Neural progenitor cell (in vitro differentiated cells): ENCODE data around the gene CCNJ. TPM values are rescaled to one million over a fixed set of nuclear protein-coding genes. Genes with fewer than 3 reads are reported as not detected.
"Not testable (repeated sequence)": the region's sequence is repeated elsewhere in the genome, so short reads cannot be mapped to it uniquely, and the experiment has no call there.

Experiments
- DNase-seq: peaks from one replicate; pipeline ENCODE4 v3.0.0-alpha.2; 2016; ENCODE audit warnings: low spot score
- H2AFZ ChIP-seq: fragments of 200-600 bp; sonication (generic); replicated peaks from 2 replicates; pipeline ENCODE4 v1.6.1; 2016; ENCODE audit warnings: antibody characterized with exemption
- H3F3A ChIP-seq: fragments of 200-600 bp; sonication (generic); 2 replicates; pipeline ENCODE4 v1.6.1; 2016; ENCODE audit warnings: antibody characterized with exemption, low read depth
- H3K27ac ChIP-seq: fragments of 200-600 bp; sonication (generic); 2 replicates; pipeline ENCODE4 v1.5.1; 2016; ENCODE audit warnings: mild to moderate bottlenecking
- H3K27me3 ChIP-seq: fragments of 200-600 bp; sonication (generic); 2 replicates; pipeline ENCODE4 v1.6.1; 2016; ENCODE audit warnings: mild to moderate bottlenecking, moderate library complexity
- H3K36me3 ChIP-seq: fragments of 200-600 bp; sonication (generic); 2 replicates; pipeline ENCODE4 v1.5.1; 2016
- H3K4me1 ChIP-seq: fragments of 200-600 bp; sonication (generic); 2 replicates; pipeline ENCODE4 v1.6.1; 2016; ENCODE audit warnings: mixed run types
- H3K4me2 ChIP-seq: fragments of 200-600 bp; sonication (generic); 2 replicates; pipeline ENCODE4 v1.6.1; 2016
- H3K4me3 ChIP-seq: fragments of 200-600 bp; sonication (generic); 2 replicates; pipeline ENCODE4 v1.5.1; 2016
- H3K79me2 ChIP-seq: fragments of 200-600 bp; sonication (generic); 2 replicates; pipeline ENCODE4 v1.6.1; 2016; ENCODE audit warnings: low read depth
- H3K9ac ChIP-seq: fragments of 200-600 bp; sonication (generic); 2 replicates; pipeline ENCODE4 v1.6.1; 2016
- H3K9me3 ChIP-seq: fragments of 200-600 bp; sonication (generic); 2 replicates; pipeline ENCODE4 v1.5.1; 2016; ENCODE audit warnings: low read depth
- H4K20me1 ChIP-seq: fragments of 200-600 bp; sonication (generic); 2 replicates; pipeline ENCODE4 v1.6.1; 2016; ENCODE audit warnings: low read depth
- H3K27ac Mint-ChIP-seq: 3 replicates; pipeline ENCODE4 v1.8.0; 2021; ENCODE audit warnings: mixed read lengths
- H3K27me3 Mint-ChIP-seq: 2 replicates; pipeline ENCODE4 v1.8.0; 2022; ENCODE audit warnings: low read depth, mild to moderate bottlenecking, inconsistent platforms, moderate library complexity, mixed read lengths; ENCODE audit not compliant: insufficient read depth
- H3K36me3 Mint-ChIP-seq: 3 replicates; pipeline ENCODE4 v1.8.0; 2021; ENCODE audit warnings: mixed read lengths
- H3K4me1 Mint-ChIP-seq: 3 replicates; pipeline ENCODE4 v1.8.0; 2021; ENCODE audit warnings: mixed read lengths
- H3K4me3 Mint-ChIP-seq: 3 replicates; pipeline ENCODE4 v1.8.0; 2021; ENCODE audit warnings: mild to moderate bottlenecking, moderate library complexity, mixed read lengths
- H3K9me3 Mint-ChIP-seq: 3 replicates; pipeline ENCODE4 v1.8.0; 2020; ENCODE audit warnings: mixed read lengths
- EZH2 ChIP-seq: fragments of 200-600 bp; sonication (generic); IDR thresholded peaks from 2 replicates; pipeline ENCODE4 v1.6.1; 2017; ENCODE audit warnings: antibody characterized with exemption, mild to moderate bottlenecking, moderate library complexity
- EZH2phosphoT487 ChIP-seq: fragments of 200-600 bp; sonication (generic); IDR thresholded peaks from 2 replicates; pipeline ENCODE4 v1.6.1; 2017; ENCODE audit warnings: antibody characterized with exemption
- total RNA-seq: library from RNA; depleted of rRNA; stranded (reverse); fragments of >200 nt; gene quantifications from 2 replicates; pipeline ENCODE4 v1.2.3, GENCODE V29; 2015; ENCODE audit warnings: low replicate concordance
- TF ChIP-seq, protein P1 (sequence below): fragments of 200-600 bp; sonication (generic); IDR thresholded peaks from 2 replicates; pipeline ENCODE4 v1.5.1; 2017; ENCODE audit warnings: antibody characterized with exemption, mild to moderate bottlenecking

CCNJ gene, protein sequence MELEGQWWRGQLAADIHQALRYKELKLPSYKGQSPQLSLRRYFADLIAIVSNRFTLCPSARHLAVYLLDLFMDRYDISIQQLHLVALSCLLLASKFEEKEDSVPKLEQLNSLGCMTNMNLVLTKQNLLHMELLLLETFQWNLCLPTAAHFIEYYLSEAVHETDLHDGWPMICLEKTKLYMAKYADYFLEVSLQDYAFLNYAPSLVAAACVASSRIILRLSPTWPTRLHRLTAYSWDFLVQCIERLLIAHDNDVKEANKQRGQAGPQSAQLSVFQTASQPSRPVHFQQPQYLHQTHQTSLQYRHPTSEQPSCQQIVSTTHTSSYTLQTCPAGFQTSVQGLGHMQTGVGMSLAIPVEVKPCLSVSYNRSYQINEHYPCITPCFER
- total RNA-seq = 33.7 and 43.4 TPM in 2 replicates

DNA sequence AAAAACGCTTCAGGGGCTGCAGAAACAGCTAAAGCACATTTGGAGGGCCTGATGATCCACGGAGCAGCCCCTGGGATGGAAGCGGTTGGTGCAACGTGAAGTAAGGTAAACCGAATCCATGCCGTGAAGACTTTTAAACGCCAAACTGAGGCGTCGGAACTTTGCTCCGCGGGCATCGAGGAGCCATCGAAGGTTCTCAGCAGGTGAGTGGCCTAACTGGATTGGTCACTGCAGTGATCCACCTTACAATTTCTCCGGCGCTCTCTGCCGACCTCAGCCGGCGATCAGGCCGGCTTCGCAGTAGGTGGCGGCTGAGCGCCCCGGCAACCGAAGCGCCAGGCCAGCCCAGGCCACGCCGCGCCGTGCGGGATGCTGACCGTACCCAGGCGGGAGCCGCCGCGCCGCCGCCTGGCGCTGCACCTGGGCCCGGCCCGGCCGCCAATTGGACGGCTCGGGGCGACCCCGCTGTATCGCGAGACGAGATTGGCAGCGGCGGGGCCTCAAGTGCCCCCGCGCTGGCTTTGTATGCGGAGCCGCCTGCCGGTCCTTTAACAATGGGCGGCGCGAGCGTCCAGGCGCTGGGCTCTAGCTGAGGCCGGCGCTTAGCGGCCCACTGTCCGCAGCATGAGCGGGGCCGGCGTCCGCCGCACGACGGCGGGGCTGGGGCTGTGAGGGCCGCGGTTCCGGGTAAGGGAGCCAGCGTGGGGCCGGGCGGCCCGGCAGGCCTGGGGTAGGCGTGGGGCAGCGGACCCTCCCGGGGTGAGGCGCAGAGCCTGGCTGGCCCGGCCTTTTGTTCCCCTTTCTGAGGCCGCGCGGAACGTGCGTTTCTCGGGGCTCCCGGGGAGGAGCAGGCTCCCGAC is at the start of gene CCNJ:
Gene CCNJ, plus strand, starts transcription at position 551 of the 860 bp plus-strand sequence. CDS start 811 bp downstream, outside the sequence.
- H3K9me3 Mint-ChIP-seq = no peaks in the 10 kb centered on the region
- TF ChIP-seq, protein P1, sequence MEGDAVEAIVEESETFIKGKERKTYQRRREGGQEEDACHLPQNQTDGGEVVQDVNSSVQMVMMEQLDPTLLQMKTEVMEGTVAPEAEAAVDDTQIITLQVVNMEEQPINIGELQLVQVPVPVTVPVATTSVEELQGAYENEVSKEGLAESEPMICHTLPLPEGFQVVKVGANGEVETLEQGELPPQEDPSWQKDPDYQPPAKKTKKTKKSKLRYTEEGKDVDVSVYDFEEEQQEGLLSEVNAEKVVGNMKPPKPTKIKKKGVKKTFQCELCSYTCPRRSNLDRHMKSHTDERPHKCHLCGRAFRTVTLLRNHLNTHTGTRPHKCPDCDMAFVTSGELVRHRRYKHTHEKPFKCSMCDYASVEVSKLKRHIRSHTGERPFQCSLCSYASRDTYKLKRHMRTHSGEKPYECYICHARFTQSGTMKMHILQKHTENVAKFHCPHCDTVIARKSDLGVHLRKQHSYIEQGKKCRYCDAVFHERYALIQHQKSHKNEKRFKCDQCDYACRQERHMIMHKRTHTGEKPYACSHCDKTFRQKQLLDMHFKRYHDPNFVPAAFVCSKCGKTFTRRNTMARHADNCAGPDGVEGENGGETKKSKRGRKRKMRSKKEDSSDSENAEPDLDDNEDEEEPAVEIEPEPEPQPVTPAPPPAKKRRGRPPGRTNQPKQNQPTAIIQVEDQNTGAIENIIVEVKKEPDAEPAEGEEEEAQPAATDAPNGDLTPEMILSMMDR = no peak
- TF ChIP-seq EZH2 (no peak), EZH2phosphoT487 (no peak)
- peak within 1 kb of the TSS; percentile 89 for H3K4me3 ChIP-seq
- H3F3A ChIP-seq = peaks cover 22% of the 10 kb centered on the region
- H3K4me1 Mint-ChIP-seq = peaks cover 29% of the 10 kb centered on the region
- no peaks in the 10 kb centered on the region for H3K36me3 ChIP-seq
- peaks cover 17% of the 10 kb centered on the region for H3K36me3 Mint-ChIP-seq
- H3K27me3 Mint-ChIP-seq = peaks cover 3% of the 10 kb centered on the region
- peaks cover 28% of the 10 kb centered on the region for H3K4me1 ChIP-seq
- peak within 1 kb of the TSS; percentile 87 for H3K4me2 ChIP-seq
- peaks cover 48% of the 10 kb centered on the region for H3K79me2 ChIP-seq
- H4K20me1 ChIP-seq = peaks cover 40% of the 10 kb centered on the region
- DNase-seq = peak; percentile 99
- peak within 1 kb of the TSS; percentile 68 for H3K27ac ChIP-seq
- H3K9me3 ChIP-seq = no peaks in the 10 kb centered on the region
- peak within 1 kb of the TSS; percentile 63 for H2AFZ ChIP-seq
- H3K4me3 Mint-ChIP-seq = peak within 1 kb of the TSS; percentile 95
- H3K27ac Mint-ChIP-seq = peak within 1 kb of the TSS; percentile 88
- peak within 1 kb of the TSS; percentile 90 for H3K9ac ChIP-seq
- H3K27me3 ChIP-seq = peaks cover 11% of the 10 kb centered on the region

DNA sequence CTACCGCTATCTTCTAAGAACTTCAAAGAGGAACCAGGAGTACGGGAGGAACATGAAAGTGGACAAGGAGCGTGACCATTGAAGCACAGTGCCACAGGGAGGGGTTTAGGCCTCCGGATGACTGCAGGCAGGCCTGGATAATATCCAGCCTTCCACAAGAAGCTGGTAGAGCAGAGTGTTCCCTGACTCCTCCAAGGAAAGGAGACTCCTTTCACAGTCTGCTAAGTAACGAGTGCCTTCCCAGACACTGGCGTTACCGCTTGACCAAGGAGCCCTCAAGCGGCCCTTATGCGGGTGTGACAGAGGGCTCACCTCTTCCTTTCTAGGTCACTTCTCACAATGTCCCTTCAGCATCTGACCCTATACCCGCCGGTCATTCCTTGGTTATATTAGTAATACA is 49.0 kb upstream of the CCNJ start:
- not testable (repeated sequence) for H3K36me3 Mint-ChIP-seq, H3K27me3 Mint-ChIP-seq, H3K27ac ChIP-seq, H3F3A ChIP-seq, H3K79me2 ChIP-seq, H2AFZ ChIP-seq, H3K9me3 ChIP-seq, H4K20me1 ChIP-seq, H3K27me3 ChIP-seq, H3K9ac ChIP-seq, H3K27ac Mint-ChIP-seq, H3K4me1 Mint-ChIP-seq, H3K4me2 ChIP-seq, H3K4me3 Mint-ChIP-seq, H3K9me3 Mint-ChIP-seq, DNase-seq, H3K4me1 ChIP-seq, H3K36me3 ChIP-seq, H3K4me3 ChIP-seq

DNA sequence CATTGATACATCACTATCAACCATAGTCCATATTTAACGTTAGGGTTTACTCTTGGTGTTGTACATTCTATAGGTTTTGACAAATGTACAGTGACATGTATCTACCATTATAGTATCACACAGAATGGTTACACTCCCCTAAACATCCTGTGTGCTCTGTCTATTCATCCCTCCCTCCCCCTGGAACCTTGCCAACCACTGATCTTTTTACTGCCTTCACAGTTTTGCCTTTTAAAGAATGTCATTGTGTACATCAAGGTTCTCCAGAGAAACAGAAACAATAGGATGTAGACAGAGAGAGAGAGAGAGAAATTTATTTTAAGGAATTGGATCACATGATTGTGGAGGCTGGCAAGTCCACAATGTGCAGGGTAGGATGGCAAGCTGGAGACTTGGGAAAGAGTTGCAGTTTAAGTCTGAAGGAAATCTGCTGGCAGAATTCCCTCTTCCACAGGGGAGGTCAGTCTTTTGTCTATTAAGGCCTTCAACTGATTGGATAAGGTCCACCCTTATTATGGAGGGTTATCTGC is 45.1 kb upstream of the CCNJ start:
- H3F3A ChIP-seq = no peaks in the 10 kb centered on the region
- no peak for DNase-seq
- H3K9ac ChIP-seq = no peak overlapping the region
- peaks cover 4% of the 10 kb centered on the region for H3K4me1 Mint-ChIP-seq
- no peaks in the 10 kb centered on the region for H3K36me3 Mint-ChIP-seq
- H3K79me2 ChIP-seq = no peaks in the 10 kb centered on the region
- H3K27ac Mint-ChIP-seq = no peak overlapping the region
- H3K9me3 Mint-ChIP-seq = no peaks in the 10 kb centered on the region
- TF ChIP-seq EZH2phosphoT487 (no peak), EZH2 (no peak)
- TF ChIP-seq, protein P1 = no peak
- H3K4me3 Mint-ChIP-seq = no peak overlapping the region
- H3K27ac ChIP-seq = no peak overlapping the region
- no peaks in the 10 kb centered on the region for H3K36me3 ChIP-seq
- no peaks in the 10 kb centered on the region for H3K4me1 ChIP-seq
- H2AFZ ChIP-seq = no peak overlapping the region
- H3K4me3 ChIP-seq = no peak overlapping the region
- H3K27me3 ChIP-seq = no peaks in the 10 kb centered on the region
- no peaks in the 10 kb centered on the region for H4K20me1 ChIP-seq
- H3K27me3 Mint-ChIP-seq = no peaks in the 10 kb centered on the region
- H3K9me3 ChIP-seq = no peaks in the 10 kb centered on the region
- no peak overlapping the region for H3K4me2 ChIP-seq
